ENCODE data around the gene SORCS2.

DNA sequence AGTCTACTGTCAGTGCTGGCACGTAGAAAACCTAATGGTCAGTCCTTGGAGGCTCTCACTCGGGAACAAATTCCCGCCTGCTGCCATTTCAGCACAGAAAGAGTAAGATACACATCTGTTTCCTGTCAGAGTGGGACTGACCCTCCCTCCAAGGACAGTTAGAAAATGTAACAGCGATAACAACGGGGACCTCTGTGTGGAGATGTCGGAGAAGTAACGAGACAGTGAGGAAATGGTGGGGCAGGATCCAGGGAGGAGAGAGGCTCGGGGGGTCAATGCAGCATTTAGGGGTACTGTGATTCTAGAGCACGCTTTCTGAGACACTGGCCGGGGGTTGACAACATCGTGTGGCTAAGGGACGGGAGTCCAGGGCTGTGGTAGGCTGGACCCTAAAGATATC, 36.0 kb upstream of the SORCS2 start:
- TF ChIP-seq, protein P1, sequence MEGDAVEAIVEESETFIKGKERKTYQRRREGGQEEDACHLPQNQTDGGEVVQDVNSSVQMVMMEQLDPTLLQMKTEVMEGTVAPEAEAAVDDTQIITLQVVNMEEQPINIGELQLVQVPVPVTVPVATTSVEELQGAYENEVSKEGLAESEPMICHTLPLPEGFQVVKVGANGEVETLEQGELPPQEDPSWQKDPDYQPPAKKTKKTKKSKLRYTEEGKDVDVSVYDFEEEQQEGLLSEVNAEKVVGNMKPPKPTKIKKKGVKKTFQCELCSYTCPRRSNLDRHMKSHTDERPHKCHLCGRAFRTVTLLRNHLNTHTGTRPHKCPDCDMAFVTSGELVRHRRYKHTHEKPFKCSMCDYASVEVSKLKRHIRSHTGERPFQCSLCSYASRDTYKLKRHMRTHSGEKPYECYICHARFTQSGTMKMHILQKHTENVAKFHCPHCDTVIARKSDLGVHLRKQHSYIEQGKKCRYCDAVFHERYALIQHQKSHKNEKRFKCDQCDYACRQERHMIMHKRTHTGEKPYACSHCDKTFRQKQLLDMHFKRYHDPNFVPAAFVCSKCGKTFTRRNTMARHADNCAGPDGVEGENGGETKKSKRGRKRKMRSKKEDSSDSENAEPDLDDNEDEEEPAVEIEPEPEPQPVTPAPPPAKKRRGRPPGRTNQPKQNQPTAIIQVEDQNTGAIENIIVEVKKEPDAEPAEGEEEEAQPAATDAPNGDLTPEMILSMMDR (IDR thresholded peaks at IDR 0.05) = no peak
- no peak for TF ChIP-seq POLR2A (IDR thresholded peaks at IDR 0.05)
